ENCODE results near the gene FAM185A.

GRCh38 chr7:102829075-102829474, 80.3 kb downstream of the FAM185A start:
- TF ChIP-seq CTCF (IDR thresholded peaks at IDR 0.05) (no peak), EZH2 (IDR thresholded peaks at IDR 0.05; ENCODE audit: borderline replicate concordance, insufficient read depth, low read depth, low read length, poor library complexity, severe bottlenecking) (no peak)
